SK-N-SH (cell line): Measurements from ENCODE around the gene CCDC50.

ENCODE experiments used
- ELF1 ChIP-seq: IDR thresholded peaks from 2 replicates; pipeline ENCODE4 v1.4.0; 2012
- EP300 ChIP-seq, 2 experiments: IDR thresholded peaks; 2 replicates each; pipeline versions ENCODE4 v1.4.0 to v1.6.1; 2012; ENCODE audit warnings: borderline replicate concordance in 1 of 2, low read depth in 1 of 2, low read length in 1 of 2
- FOXM1 ChIP-seq: IDR thresholded peaks from 2 replicates; pipeline ENCODE4 v1.4.0; 2012; ENCODE audit warnings: low read depth, mild to moderate bottlenecking
- POLR2AphosphoS5 ChIP-seq: IDR thresholded peaks from 2 replicates; pipeline ENCODE4 v1.6.1; 2012; ENCODE audit warnings: low read depth, low read length
- SMC3 ChIP-seq: IDR thresholded peaks from 2 replicates; pipeline ENCODE4 v1.6.1; 2012; ENCODE audit warnings: low read depth, low read length, improper control_type of control experiment
- TF ChIP-seq, protein P1 (sequence below): fragments of 200-600 bp; sonication (generic); IDR thresholded peaks from 2 replicates; pipeline ENCODE4 v1.6.1; 2017; ENCODE audit warnings: antibody characterized with exemption, mild to moderate bottlenecking, moderate library complexity
- TF ChIP-seq, protein P2 (sequence below): IDR thresholded peaks from 2 replicates; pipeline ENCODE4 v1.6.1; 2012; ENCODE audit warnings: mild to moderate bottlenecking, low read depth, low read length, moderate library complexity
- TF ChIP-seq, protein P3 (sequence below): IDR thresholded peaks from 2 replicates; pipeline ENCODE4; 2012

DNA sequence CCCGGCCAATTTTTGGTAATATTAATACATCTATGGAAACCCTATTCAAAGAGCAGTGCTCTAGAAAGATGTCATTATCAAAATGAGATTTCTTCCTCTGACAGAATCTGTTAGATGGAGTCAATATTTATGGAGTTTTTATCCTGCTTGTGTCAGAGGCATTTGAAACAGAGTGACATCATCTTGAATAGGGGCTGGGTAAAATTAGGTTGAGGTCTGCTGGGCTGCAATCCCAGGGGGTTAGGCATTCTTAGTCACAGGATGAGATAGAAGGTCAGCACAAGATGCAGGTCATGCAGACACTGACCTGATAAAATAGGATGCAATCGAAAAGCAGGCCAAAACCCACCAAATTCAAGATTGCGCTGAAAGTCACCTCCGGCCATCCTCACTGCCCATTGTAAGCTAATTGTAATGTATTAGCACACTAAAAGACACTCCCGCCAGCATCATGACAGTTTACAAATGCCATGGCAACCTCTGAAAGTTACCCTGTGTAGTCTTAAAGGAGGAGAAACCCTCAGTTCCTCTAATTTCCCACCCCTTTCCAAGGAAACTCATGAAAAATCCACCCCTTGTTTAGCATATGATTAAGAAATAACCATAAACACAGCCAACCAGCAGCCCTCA is 27.3 kb upstream of the CCDC50 start:
- TF ChIP-seq, protein P1, sequence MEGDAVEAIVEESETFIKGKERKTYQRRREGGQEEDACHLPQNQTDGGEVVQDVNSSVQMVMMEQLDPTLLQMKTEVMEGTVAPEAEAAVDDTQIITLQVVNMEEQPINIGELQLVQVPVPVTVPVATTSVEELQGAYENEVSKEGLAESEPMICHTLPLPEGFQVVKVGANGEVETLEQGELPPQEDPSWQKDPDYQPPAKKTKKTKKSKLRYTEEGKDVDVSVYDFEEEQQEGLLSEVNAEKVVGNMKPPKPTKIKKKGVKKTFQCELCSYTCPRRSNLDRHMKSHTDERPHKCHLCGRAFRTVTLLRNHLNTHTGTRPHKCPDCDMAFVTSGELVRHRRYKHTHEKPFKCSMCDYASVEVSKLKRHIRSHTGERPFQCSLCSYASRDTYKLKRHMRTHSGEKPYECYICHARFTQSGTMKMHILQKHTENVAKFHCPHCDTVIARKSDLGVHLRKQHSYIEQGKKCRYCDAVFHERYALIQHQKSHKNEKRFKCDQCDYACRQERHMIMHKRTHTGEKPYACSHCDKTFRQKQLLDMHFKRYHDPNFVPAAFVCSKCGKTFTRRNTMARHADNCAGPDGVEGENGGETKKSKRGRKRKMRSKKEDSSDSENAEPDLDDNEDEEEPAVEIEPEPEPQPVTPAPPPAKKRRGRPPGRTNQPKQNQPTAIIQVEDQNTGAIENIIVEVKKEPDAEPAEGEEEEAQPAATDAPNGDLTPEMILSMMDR, result no peak
- TF ChIP-seq FOXM1 (no peak), POLR2AphosphoS5 (no peak), ELF1 (no peak), SMC3 (no peak), EP300 (IDR thresholded peaks at IDR 0.05; ENCODE audit: borderline replicate concordance in 1 of 2, low read depth in 1 of 2, low read length in 1 of 2) (no peak)
- TF ChIP-seq, protein P2, sequence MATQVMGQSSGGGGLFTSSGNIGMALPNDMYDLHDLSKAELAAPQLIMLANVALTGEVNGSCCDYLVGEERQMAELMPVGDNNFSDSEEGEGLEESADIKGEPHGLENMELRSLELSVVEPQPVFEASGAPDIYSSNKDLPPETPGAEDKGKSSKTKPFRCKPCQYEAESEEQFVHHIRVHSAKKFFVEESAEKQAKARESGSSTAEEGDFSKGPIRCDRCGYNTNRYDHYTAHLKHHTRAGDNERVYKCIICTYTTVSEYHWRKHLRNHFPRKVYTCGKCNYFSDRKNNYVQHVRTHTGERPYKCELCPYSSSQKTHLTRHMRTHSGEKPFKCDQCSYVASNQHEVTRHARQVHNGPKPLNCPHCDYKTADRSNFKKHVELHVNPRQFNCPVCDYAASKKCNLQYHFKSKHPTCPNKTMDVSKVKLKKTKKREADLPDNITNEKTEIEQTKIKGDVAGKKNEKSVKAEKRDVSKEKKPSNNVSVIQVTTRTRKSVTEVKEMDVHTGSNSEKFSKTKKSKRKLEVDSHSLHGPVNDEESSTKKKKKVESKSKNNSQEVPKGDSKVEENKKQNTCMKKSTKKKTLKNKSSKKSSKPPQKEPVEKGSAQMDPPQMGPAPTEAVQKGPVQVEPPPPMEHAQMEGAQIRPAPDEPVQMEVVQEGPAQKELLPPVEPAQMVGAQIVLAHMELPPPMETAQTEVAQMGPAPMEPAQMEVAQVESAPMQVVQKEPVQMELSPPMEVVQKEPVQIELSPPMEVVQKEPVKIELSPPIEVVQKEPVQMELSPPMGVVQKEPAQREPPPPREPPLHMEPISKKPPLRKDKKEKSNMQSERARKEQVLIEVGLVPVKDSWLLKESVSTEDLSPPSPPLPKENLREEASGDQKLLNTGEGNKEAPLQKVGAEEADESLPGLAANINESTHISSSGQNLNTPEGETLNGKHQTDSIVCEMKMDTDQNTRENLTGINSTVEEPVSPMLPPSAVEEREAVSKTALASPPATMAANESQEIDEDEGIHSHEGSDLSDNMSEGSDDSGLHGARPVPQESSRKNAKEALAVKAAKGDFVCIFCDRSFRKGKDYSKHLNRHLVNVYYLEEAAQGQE, result no peak
- TF ChIP-seq, protein P3, sequence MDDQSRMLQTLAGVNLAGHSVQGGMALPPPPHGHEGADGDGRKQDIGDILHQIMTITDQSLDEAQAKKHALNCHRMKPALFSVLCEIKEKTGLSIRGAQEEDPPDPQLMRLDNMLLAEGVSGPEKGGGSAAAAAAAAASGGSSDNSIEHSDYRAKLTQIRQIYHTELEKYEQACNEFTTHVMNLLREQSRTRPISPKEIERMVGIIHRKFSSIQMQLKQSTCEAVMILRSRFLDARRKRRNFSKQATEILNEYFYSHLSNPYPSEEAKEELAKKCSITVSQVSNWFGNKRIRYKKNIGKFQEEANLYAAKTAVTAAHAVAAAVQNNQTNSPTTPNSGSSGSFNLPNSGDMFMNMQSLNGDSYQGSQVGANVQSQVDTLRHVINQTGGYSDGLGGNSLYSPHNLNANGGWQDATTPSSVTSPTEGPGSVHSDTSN, result no peak
